GM12878 (cell line): ENCODE data around the gene ASIC2. TPM values are rescaled to one million over a fixed set of nuclear protein-coding genes. Genes with fewer than 3 reads are reported as not detected.
A peak's percentile ranks its signal among the peaks of the same experiment; 100 is the strongest.

ENCODE experiments used
- ATAC-seq: fragments of 200-7000 bp; cut with Tn5 transposase; 3 replicates; pipeline ENCODE4 v1.9.1; 2020; ENCODE audit warnings: mild to moderate bottlenecking, moderate library complexity
- BruUV-seq: library from RNA; stranded (reverse); fragments of 400-500 nt; replicated peaks from 2 replicates; lab custom pipeline; 2021; lab: Mats Ljungman, UMichigan
- CTCF ChIA-PET: fragments of 300-600 bp; sonication (Branson Sonifier 250); formaldehyde crosslinking; extraction: SDS; loops from one replicate; lab custom pipeline; 2021; ENCODE audit warnings: inconsistent platforms; lab: Yijun Ruan, JAX
- POLR2A ChIA-PET: fragments of 350-600 bp; formaldehyde crosslinking; extraction: SDS; loops from one replicate; lab custom pipeline; 2021; ENCODE audit warnings: inconsistent platforms; lab: Charles Lee
- RAD21 ChIA-PET: fragments of 300-600 bp; sonication (Branson Sonifier 250); formaldehyde crosslinking; loops from one replicate; lab custom pipeline; 2023; ENCODE audit warnings: antibody characterized with exemption; ENCODE audit not compliant: unreplicated experiment; lab: Charles Lee
- SMC1A ChIA-PET: fragments of 300-600 bp; sonication (Branson Sonifier 250); formaldehyde crosslinking; loops from one replicate; lab custom pipeline; 2023; ENCODE audit not compliant: unreplicated experiment, uncharacterized antibody; lab: Charles Lee
- DNase-seq: peaks from one replicate; pipeline ENCODE4 v3.0.0-alpha.2; 2011; ENCODE audit warnings: low read depth, low spot score
- FAIRE-seq: peaks from 3 replicates; lab custom pipeline; 2011; peaks lifted over from hg19 to GRCh38; lab: Jason Lieb, UNC
- H2AFZ ChIP-seq: 2 replicates; pipeline ENCODE4 v1.6.0; 2011; ENCODE audit warnings: low read depth, low read length, control low read depth; ENCODE audit not compliant: control insufficient read depth
- H3K27ac ChIP-seq: 2 replicates; pipeline ENCODE4 v1.5.1; 2011; ENCODE audit warnings: control low read depth; ENCODE audit not compliant: control insufficient read depth, insufficient read depth
- H3K27me3 ChIP-seq, 2 experiments: replicated peaks in 1 of 2; 2 replicates each; pipeline versions ENCODE4 v1.6.0 to v1.6.1; 2011; ENCODE audit warnings: low read length in 1 of 2; ENCODE audit not compliant: control insufficient read depth in 2 of 2, insufficient read depth in 2 of 2
- H3K36me3 ChIP-seq, 2 experiments: 2 replicates each; pipeline ENCODE4 v1.5.1; 2011; ENCODE audit warnings: low read length in 1 of 2; ENCODE audit not compliant: control insufficient read depth in 2 of 2, insufficient read depth in 2 of 2
- H3K4me1 ChIP-seq: 2 replicates; pipeline ENCODE4 v1.6.1; 2011; ENCODE audit warnings: mild to moderate bottlenecking, low read length, moderate library complexity, mixed read lengths; ENCODE audit not compliant: control insufficient read depth, insufficient read depth
- H3K4me2 ChIP-seq: 2 replicates; pipeline ENCODE4 v1.6.0; 2011; ENCODE audit warnings: control low read depth; ENCODE audit not compliant: control insufficient read depth, insufficient read depth
- H3K4me3 ChIP-seq: fragments of 200-600 bp; sonication (generic); 2 replicates; pipeline ENCODE4 v1.5.1; 2016
- H3K79me2 ChIP-seq: 2 replicates; pipeline ENCODE4 v1.6.0; 2011; ENCODE audit warnings: low read length; ENCODE audit not compliant: control insufficient read depth, insufficient read depth
- H3K9ac ChIP-seq: 2 replicates; pipeline ENCODE4 v1.8.0; 2011; ENCODE audit warnings: low read length, control low read depth, mixed read lengths; ENCODE audit not compliant: control insufficient read depth, insufficient read depth
- H3K9me3 ChIP-seq: replicated peaks from 3 replicates; pipeline ENCODE4 v1.5.1; 2011; ENCODE audit warnings: mild to moderate bottlenecking, low read length; ENCODE audit not compliant: control insufficient read depth, insufficient read depth
- H4K20me1 ChIP-seq: 2 replicates; pipeline ENCODE4 v1.6.0; 2011; ENCODE audit not compliant: control insufficient read depth, insufficient read depth
- ATF2 ChIP-seq: IDR thresholded peaks from 2 replicates; pipeline ENCODE4 v1.6.1; 2012; ENCODE audit warnings: low read length, inconsistent platforms
- ATF3 ChIP-seq: IDR thresholded peaks from 2 replicates; pipeline ENCODE4 v1.6.1; 2011; ENCODE audit warnings: low read depth, mild to moderate bottlenecking, low read length, moderate library complexity, borderline replicate concordance; ENCODE audit errors: extremely low read depth
- BCL11A ChIP-seq: IDR thresholded peaks from 2 replicates; pipeline ENCODE4 v1.6.1; 2011; ENCODE audit warnings: low read depth, low read length
- EZH2 ChIP-seq: IDR thresholded peaks from 2 replicates; pipeline ENCODE4 v1.6.1; 2012; ENCODE audit warnings: low read depth, mild to moderate bottlenecking, control low read depth, inconsistent platforms, low read length, borderline replicate concordance; ENCODE audit not compliant: control insufficient read depth
- FOS ChIP-seq: IDR thresholded peaks from 3 replicates; pipeline ENCODE4 v1.6.1; 2011; ENCODE audit warnings: borderline replicate concordance; ENCODE audit not compliant: insufficient read length; ENCODE audit errors: extremely low read depth
- GABPA ChIP-seq: IDR thresholded peaks from 2 replicates; pipeline ENCODE4 v1.6.1; 2014; ENCODE audit warnings: antibody characterized with exemption, low read depth, mild to moderate bottlenecking, inconsistent platforms
- IKZF1 ChIP-seq: fragments of 450-650 bp; conservative IDR thresholded peaks from 2 replicates; pipeline ENCODE4 v1.6.1; 2017; ENCODE audit warnings: antibody characterized with exemption, mild to moderate bottlenecking
- IKZF2 ChIP-seq, 2 experiments: fragments of 450-650 bp; IDR thresholded peaks; 2 replicates each; pipeline ENCODE4 v1.6.1; 2017; ENCODE audit warnings: mild to moderate bottlenecking in 2 of 2, moderate library complexity in 2 of 2
- JUNB ChIP-seq: IDR thresholded peaks from 2 replicates; pipeline ENCODE4 v1.6.1; 2016; ENCODE audit warnings: antibody characterized with exemption, mild to moderate bottlenecking
- NR2C1 ChIP-seq: fragments of 450-650 bp; IDR thresholded peaks from 2 replicates; pipeline ENCODE4 v1.6.1; 2017; ENCODE audit warnings: antibody characterized with exemption, mild to moderate bottlenecking, moderate library complexity
- NR2F1 ChIP-seq: fragments of 450-650 bp; conservative IDR thresholded peaks from 2 replicates; pipeline ENCODE4 v1.6.1; 2017; ENCODE audit warnings: mild to moderate bottlenecking
- RFX5 ChIP-seq: IDR thresholded peaks from 2 replicates; pipeline ENCODE4 v1.6.1; 2011; ENCODE audit warnings: low read depth, low read length, improper control_type of control experiment
- RUNX3 ChIP-seq: IDR thresholded peaks from 2 replicates; pipeline ENCODE4 v1.6.1; 2012; ENCODE audit warnings: low read length, inconsistent platforms
- SKIL ChIP-seq: fragments of 450-650 bp; IDR thresholded peaks from 2 replicates; pipeline ENCODE4 v1.6.1; 2017; ENCODE audit warnings: mild to moderate bottlenecking, low read depth, inconsistent platforms; ENCODE audit not compliant: poor library complexity, severe bottlenecking
- TCF3 ChIP-seq: IDR thresholded peaks from 2 replicates; pipeline ENCODE4 v1.6.1; 2012; ENCODE audit warnings: low read depth, mild to moderate bottlenecking, low read length, borderline replicate concordance; ENCODE audit not compliant: insufficient read depth
- ZNF687 ChIP-seq: fragments of 450-650 bp; IDR thresholded peaks from 2 replicates; pipeline ENCODE4 v1.6.1; 2017; ENCODE audit warnings: mild to moderate bottlenecking, moderate library complexity
- WGBS: methylation state at CpG from one replicate; pipeline ENCODE4 v1.1.6; 2016; ENCODE audit warnings: low lambda C conversion rate; ENCODE audit not compliant: insufficient replicate concordance, insufficient coverage; ENCODE audit errors: missing lambda C conversion rate; 5-methylcytosine and 5-hydroxymethylcytosine counted together
- in situ Hi-C: fragments of 300-500 bp; cut with MboI; formaldehyde crosslinking; loops from 9 replicates; pipeline ENCODE4 v1.14.3; 2018; ENCODE audit warnings: mixed read lengths
- intact Hi-C: fragments of 100-400 bp; cut with micrococcal nuclease; formaldehyde crosslinking; loops from one replicate; pipeline ENCODE4 v1.14.2; 2022; ENCODE audit not compliant: unreplicated experiment
- polyA plus RNA-seq, 11 experiments: library from polyadenylated mRNA; depleted of rRNA in 4 of 11; unstranded in 6 of 11; stranded (reverse) in 5 of 11; fragments of >200 nt; fragmentation: Nextera tagmentation in 4 of 11; fragmentation: Illumina TruSeq in 1 of 11; extraction: Ambion mirVana in 4 of 11; extraction: Trizol in 1 of 11; gene quantifications; 1 replicate in 1 of 11; 2 replicates in 10 of 11; pipeline versions ENCODE4 v1.2.1 to v1.2.3, GENCODE V29; 2011 to 2016; ENCODE audit warnings: inconsistent platforms in 2 of 11, missing spikeins in 2 of 11, low read depth in 1 of 11
- total RNA-seq, 4 experiments: library from RNA; depleted of rRNA in 3 of 4; stranded (reverse); fragments of >200 nt in 3 of 4; fragmentation: Illumina TruSeq in 1 of 4; extraction: Trizol in 1 of 4; gene quantifications; 2 replicates each; pipeline versions ENCODE4 v1.2.1 to v1.2.3, GENCODE V29; 2013 to 2021

The ASIC2 gene
- total and polyA plus RNA-seq, 10 of the 15 experiments (the other 5 are each of a cell fraction or from before 2014, with no cell fraction given) = not detected

- TF ChIP-seq NR2C1 (no peak), EZH2 (no peak), ATF2 (peak; percentile 35; the same call in 1 of the 2 replicates), GABPA (0 out of 2 replicates have a peak, but pooled peaks have one; percentile 33), TCF3 (peak; percentile 90; the same call in 1 of the 2 replicates)
Measured at GRCh38 chr17:32971171-32971570, 321.9 kb downstream of the ASIC2 start (continued).

- Histone ChIP-seq H3K4me3 (no peak overlapping the region), H3K9ac (no peak overlapping the region), H3K27me3 (no peaks in the 10 kb centered on the region), H3K79me2 (no peaks in the 10 kb centered on the region), H3K27ac (peak overlapping the region; percentile 31; the same call in 1 of the 2 replicates), H3K36me3 (no peaks in the 10 kb centered on the region), H2AFZ (no peak overlapping the region), H3K4me2 (no peak overlapping the region; the same call in 1 of the 2 replicates), H3K4me1 (peaks cover 10% of the 10 kb centered on the region; the same call in 1 of the 2 replicates), H4K20me1 (no peaks in the 10 kb centered on the region), H3K9me3 (no peaks in the 10 kb centered on the region)
- POLR2A ChIA-PET = no interaction called here
- in situ Hi-C loops = no loop called here
- FAIRE-seq (no peak), DNase-seq (peak; percentile 39), ATAC-seq (peak; percentile 95)
- CTCF ChIA-PET = interaction anchor here (0.9 to 2.7 kb wide), 3 partner anchors 17 to 28 kb away, joined by 3 to 11 read pairs (median 3); no protein-coding TSS in a partner anchor
- intact Hi-C loops = no loop called here
- WGBS = 0% methylated on average over 3 of the region's 3 CpGs
- SMC1A ChIA-PET = interaction anchor here (1.5 kb wide), 1 partner anchor 15 kb away, joined by 3 read pairs; no protein-coding TSS in a partner anchor
- no TSS peak for BruUV-seq
- RAD21 ChIA-PET = no interaction called here
- TF ChIP-seq NR2F1 (0 out of 2 replicates have a peak, but pooled peaks have one; percentile 29), RUNX3 (peak; percentile 41; the same call in 1 of the 2 replicates), ATF3 (no peak), ZNF687 (no peak), IKZF1 (peak; percentile 43), FOS (no peak), BCL11A (peak; percentile 41; the same call in 1 of the 2 replicates), RFX5 (no peak), IKZF2 (IDR thresholded peaks at IDR 0.05) (peak in 1 of 2 experiments; percentile 35; a peak in 1 of 4 replicates), SKIL (no peak), JUNB (peak; percentile 32; the same call in 1 of the 2 replicates)
Measured at GRCh38 chr17:32970281-32970680, 322.8 kb downstream of the ASIC2 start.
